Right atrium auricular region (tissue), 2 donors: ENCODE results near the gene CALU. TPM values are rescaled to one million over a fixed set of nuclear protein-coding genes. Genes with fewer than 3 reads are reported as not detected.

ENCODE experiments used
- DNase-seq: peaks from one replicate; pipeline ENCODE4 v3.0.0-alpha.2; 2019; ENCODE audit warnings: low spot score
- H3K27ac ChIP-seq, 2 donors: fragments of 200-600 bp; sonication (generic); 1 replicate in 1 of 2; 2 replicates in 1 of 2; pipeline ENCODE4 v1.5.1; 2016 to 2019
- H3K27me3 ChIP-seq, 2 donors: fragments of 200-600 bp; sonication (generic); one replicate each; pipeline versions ENCODE4 v1.5.1 to v1.6.0; 2017 to 2019
- H3K36me3 ChIP-seq: fragments of 200-600 bp; sonication (generic); one replicate; pipeline ENCODE4 v1.5.1; 2016
- H3K4me1 ChIP-seq, 2 donors: fragments of 200-600 bp; sonication (generic); one replicate each; pipeline versions ENCODE4 v1.5.1 to v1.6.0; 2017 to 2019
- H3K4me3 ChIP-seq, 2 donors: fragments of 200-600 bp; sonication (generic); 1 replicate in 1 of 2; 2 replicates in 1 of 2; pipeline ENCODE4 v1.5.1; 2017 to 2019; ENCODE audit warnings: mild to moderate bottlenecking in 1 of 2, moderate library complexity in 1 of 2
- H3K9me3 ChIP-seq, 2 donors: fragments of 200-600 bp; sonication (generic); one replicate each; pipeline ENCODE4 v1.5.1; 2019
- CTCF ChIP-seq, 2 donors: fragments of 200-600 bp; sonication (generic); IDR thresholded peaks; one replicate each; pipeline ENCODE4 v1.5.1; 2019; ENCODE audit warnings: antibody characterized with exemption in 2 of 2
- total RNA-seq, 2 donors: library from RNA; depleted of rRNA; stranded (reverse); fragments of >200 nt; gene quantifications; one replicate each; pipeline ENCODE4 v1.1.0, GENCODE V29; 2016

The CALU gene
- total RNA-seq, 2 donors from 2014 or later = 190 to 286 TPM

GRCh38 chr7:128732521-128733277 is 6.5 kb upstream of the CALU start:
- no peaks in the 10 kb centered on the region for H3K9me3 ChIP-seq
- no peaks in the 10 kb centered on the region for H3K36me3 ChIP-seq
- no peak for DNase-seq
- no peak overlapping the region for H3K27ac ChIP-seq
- H3K27me3 ChIP-seq = no peaks in the 10 kb centered on the region
- TF ChIP-seq CTCF (IDR thresholded peaks at IDR 0.05) = no peak
- H3K4me1 ChIP-seq = peaks cover 0 to under 1% of the 10 kb centered on the region in 2 donors
- no peak overlapping the region for H3K4me3 ChIP-seq

- DNase-seq = no peak
- no peak for TF ChIP-seq CTCF (IDR thresholded peaks at IDR 0.05)
- no peak overlapping the region for H3K27ac ChIP-seq
These were observed 5.9 kb upstream of the CALU start for GRCh38 chr7:128733278-128733645.

GRCh38 chr7:128734890-128735289 is 4.3 kb upstream of the CALU start:
- H3K4me1 ChIP-seq = peaks cover 0 to 11% of the 10 kb centered on the region in 2 donors
- H3K4me3 ChIP-seq = no peak overlapping the region
- TF ChIP-seq CTCF (IDR thresholded peaks at IDR 0.05) = no peak
- DNase-seq = no peak
- H3K27ac ChIP-seq = no peak overlapping the region
- H3K27me3 ChIP-seq = no peaks in the 10 kb centered on the region
- no peaks in the 10 kb centered on the region for H3K9me3 ChIP-seq
- no peaks in the 10 kb centered on the region for H3K36me3 ChIP-seq

More at GRCh38 chr7:128733278-128733645, 5.9 kb upstream of the CALU start:
- H3K4me3 ChIP-seq = no peak overlapping the region
- no peaks in the 10 kb centered on the region for H3K36me3 ChIP-seq
- H3K4me1 ChIP-seq = peaks cover 0 to 6% of the 10 kb centered on the region in 2 donors
- H3K9me3 ChIP-seq = no peaks in the 10 kb centered on the region
- H3K27me3 ChIP-seq = no peaks in the 10 kb centered on the region

GRCh38 chr7:128735436-128735835 is 3.7 kb upstream of the CALU start:
- Histone ChIP-seq H3K36me3 (no peaks in the 10 kb centered on the region), H3K9me3 (no peaks in the 10 kb centered on the region), H3K27ac (no peak overlapping the region), H3K4me1 (peaks cover 0 to 16% of the 10 kb centered on the region in 2 donors), H3K27me3 (no peaks in the 10 kb centered on the region), H3K4me3 (no peak overlapping the region)
- DNase-seq = no peak
- TF ChIP-seq CTCF (IDR thresholded peaks at IDR 0.05) = no peak

- DNase-seq = no peak
- H3K4me3 ChIP-seq = no peak overlapping the region
These were observed 1.7 kb upstream of the CALU start for GRCh38 chr7:128737441-128737840.

More at GRCh38 chr7:128737441-128737840, 1.7 kb upstream of the CALU start:
- Histone ChIP-seq H3K36me3 (no peaks in the 10 kb centered on the region), H3K27me3 (no peaks in the 10 kb centered on the region), H3K4me1 (peaks cover 0 to 36% of the 10 kb centered on the region in 2 donors), H3K27ac (no peak overlapping the region), H3K9me3 (no peaks in the 10 kb centered on the region)
- TF ChIP-seq CTCF (IDR thresholded peaks at IDR 0.05) = no peak
